Keratinocyte (primary cell): ENCODE measurements around the gene MTCL1.

Experiments used
- EZH2 ChIP-seq: IDR thresholded peaks from one replicate; pipeline ENCODE4 v1.6.1; 2012; ENCODE audit warnings: inconsistent platforms, mild to moderate bottlenecking, low read length, moderate library complexity
- TF ChIP-seq, protein P1 (sequence below), 3 experiments: IDR thresholded peaks in 1 of 3; conservative IDR thresholded peaks in 1 of 3; optimal IDR thresholded peaks in 1 of 3; 2 replicates in 2 of 3; 3 replicates in 1 of 3; pipeline versions ENCODE3 to v1.5.1; 2011; ENCODE audit warnings: low read length in 3 of 3, mild to moderate bottlenecking in 3 of 3, moderate library complexity in 2 of 3, control low read depth in 1 of 3, inconsistent platforms in 1 of 3; ENCODE audit not compliant: insufficient read depth in 2 of 3; ENCODE audit errors: extremely low read depth in 1 of 3

- TF ChIP-seq, protein P1, sequence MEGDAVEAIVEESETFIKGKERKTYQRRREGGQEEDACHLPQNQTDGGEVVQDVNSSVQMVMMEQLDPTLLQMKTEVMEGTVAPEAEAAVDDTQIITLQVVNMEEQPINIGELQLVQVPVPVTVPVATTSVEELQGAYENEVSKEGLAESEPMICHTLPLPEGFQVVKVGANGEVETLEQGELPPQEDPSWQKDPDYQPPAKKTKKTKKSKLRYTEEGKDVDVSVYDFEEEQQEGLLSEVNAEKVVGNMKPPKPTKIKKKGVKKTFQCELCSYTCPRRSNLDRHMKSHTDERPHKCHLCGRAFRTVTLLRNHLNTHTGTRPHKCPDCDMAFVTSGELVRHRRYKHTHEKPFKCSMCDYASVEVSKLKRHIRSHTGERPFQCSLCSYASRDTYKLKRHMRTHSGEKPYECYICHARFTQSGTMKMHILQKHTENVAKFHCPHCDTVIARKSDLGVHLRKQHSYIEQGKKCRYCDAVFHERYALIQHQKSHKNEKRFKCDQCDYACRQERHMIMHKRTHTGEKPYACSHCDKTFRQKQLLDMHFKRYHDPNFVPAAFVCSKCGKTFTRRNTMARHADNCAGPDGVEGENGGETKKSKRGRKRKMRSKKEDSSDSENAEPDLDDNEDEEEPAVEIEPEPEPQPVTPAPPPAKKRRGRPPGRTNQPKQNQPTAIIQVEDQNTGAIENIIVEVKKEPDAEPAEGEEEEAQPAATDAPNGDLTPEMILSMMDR (optimal IDR thresholded peaks at IDR 0.05 in 1 of 3, IDR thresholded peaks at IDR 0.05 in 1 of 3, conservative IDR thresholded peaks at IDR 0.05 in 1 of 3; ENCODE audit: extremely low read depth in 1 of 3, insufficient read depth in 2 of 3, low read length in 3 of 3): no peak
- TF ChIP-seq EZH2: no peak
These were observed 137.6 kb downstream of the MTCL1 start for GRCh38 chr18:8843005-8843404.
